Eye (tissue), 1 donor: ENCODE measurements around the gene MAGI1.
A peak's percentile ranks its signal among the peaks of the same experiment; 100 is the strongest.
"Not testable (repeated sequence)": the region's sequence is repeated elsewhere in the genome, so short reads cannot be mapped to it uniquely, and the experiment has no call there.

Source experiments
- DNase-seq: peaks from one replicate; pipeline ENCODE4 v3.0.0-alpha.2; 2015

Gene MAGI1

DNA sequence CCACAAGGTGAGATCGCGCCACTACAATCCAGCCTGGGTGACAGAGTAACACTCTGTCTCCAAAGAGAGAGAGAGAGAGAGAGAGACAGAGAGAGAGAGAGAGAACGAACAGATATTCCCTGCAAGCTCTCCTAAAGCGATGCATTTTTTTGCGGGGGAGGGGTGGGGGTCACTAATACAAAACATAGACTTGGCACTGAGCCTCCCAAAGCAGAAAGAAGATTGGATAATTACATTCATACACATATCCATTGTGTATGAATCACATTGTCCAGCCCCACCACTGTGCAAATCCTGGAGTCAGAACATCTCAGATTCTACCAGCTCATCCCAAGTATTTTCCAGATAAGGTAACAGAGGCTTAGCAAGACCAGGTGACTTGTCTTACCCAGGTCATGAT, 459.9 kb downstream of the MAGI1 start:
- peak; percentile 25 for DNase-seq

DNA sequence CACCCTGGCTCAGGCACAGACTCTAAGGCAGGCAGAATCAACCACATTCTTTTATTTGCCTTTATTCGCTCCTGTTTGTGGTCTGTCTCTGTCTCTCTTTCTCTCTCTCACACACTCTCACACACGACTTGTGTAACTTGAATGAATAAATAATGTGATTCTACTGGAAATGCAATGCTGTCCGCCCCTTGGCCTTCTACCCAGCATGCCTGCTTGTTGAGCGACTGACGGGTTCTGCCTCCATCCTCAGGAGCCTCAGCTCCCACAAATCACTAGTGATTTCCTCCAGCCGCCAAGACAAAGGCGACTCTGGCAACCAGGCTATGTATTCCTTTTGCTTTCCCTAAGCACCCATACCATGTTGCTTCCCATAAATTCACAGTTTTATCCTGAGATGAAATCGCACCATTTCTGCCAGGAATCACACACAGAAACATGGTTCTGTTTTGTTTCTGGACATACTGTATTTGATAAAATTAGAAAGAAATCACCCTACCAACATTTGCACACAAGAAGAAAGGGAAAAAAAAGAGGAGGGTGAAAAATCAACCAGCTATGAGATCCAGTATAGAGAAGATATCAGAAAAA, 460.8 kb downstream of the MAGI1 start:
- DNase-seq: peak; percentile 51

DNA sequence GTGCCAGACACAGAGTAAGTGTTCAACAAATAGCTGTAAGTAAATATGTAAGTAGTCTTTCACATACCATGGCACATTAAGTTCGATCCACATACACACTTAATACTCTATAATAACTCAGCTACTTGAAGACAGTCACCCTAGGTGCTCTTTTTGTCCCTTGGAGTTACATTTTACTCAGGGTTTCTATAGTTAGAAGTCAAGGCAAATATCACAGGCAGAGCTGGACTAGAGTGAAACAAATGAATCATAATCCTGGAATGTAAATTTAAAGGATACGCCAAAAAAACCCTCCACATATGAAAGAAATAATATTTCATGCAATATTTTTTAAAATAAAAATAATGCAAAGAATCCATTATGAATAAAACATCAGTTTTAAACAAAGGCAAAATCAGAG, 461.8 kb downstream of the MAGI1 start:
- peak; percentile 53 for DNase-seq

DNA sequence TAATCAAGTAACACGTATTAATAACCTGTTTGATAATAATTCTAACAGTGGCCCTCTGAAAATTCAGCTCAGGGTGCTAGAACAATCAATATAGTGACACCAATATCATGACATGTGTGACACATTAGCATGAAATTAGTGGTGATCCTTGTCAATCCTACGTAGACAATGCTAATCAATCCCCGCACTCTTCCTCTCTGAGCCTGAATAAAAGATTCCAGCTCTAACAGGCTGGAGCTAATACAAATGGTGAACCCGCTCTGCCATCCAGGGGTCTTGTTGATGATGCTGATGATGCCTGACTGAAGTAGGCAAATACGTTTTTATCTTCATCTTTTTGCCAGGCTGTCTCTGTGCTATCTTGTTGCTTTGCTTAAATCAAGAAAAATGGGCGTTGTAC, 462.5 kb downstream of the MAGI1 start:
- no peak for DNase-seq

DNA sequence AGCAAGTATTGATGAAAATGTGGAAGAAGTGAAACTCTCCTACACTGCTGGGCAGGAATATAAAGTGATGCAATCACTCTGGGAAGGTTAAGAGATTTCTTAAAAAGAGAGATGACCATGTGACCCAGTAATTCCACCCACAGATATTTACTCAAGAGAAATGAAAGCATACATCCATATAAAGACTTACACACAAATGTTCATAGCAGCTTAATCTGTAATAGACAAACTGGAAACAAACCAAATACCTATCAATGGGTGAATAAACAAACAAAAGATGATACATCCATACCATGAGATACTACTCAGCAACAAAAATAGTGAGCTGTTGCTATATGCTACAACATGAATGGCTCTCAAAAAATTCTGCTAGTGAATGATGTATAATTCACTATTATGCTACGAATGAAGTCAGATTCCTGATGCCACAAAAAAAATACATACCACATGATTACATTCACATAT, 463.3 kb downstream of the MAGI1 start:
- no peak for DNase-seq

DNA sequence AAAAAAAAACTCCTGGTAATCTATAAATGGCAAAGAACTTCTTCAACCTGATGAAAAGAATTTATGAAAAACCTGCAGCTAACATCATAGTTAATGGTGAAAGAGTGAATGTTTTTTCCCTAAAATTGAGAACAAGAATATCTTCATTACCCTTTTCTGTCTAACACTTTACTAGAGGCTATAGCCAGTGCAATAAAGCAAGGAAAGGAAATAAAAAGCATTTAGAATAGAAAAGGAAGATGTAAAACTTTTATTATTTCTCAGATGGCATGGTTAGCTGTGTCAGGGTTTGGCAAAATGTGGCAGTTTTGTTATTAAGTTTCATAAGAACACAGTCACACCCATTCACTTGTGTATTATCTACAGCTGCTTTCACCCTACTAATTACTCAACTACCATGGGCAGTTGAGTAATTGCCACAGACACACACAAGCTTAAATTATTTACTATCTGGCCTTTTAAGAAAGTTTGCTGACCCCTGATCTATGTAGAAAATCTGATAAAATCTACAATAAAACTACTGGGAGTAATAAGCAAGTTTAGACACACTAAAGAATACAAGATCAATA, 465.1 kb downstream of the MAGI1 start:
- no peak for DNase-seq

DNA sequence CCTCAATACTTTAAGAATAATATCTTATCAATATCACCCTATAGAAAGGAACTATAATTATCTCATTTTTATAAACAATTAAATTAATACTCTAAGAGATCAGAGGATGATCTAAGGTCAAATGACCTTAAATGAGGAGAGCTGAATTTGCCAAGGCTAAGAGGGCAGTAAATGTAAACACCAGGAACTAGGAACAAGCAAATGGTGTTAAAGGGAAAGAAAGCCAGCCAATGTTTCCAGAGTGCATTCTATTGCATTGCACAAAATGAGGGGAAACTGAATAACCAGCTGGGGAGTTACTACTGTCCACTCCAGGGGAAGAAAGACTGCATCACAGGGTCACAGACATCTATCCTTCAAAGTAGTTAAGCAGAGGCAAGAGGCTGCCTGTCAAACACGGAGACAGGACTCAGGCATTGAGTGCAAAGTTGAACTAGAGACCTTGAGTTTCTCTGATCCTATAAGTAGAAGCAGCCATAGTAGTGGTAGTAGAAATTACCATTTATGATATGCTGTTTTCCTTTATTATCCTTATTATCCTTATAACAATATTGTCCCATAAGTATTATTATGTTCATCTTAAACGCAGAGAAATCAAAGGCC, 466.4 kb downstream of the MAGI1 start:
- no peak for DNase-seq

DNA sequence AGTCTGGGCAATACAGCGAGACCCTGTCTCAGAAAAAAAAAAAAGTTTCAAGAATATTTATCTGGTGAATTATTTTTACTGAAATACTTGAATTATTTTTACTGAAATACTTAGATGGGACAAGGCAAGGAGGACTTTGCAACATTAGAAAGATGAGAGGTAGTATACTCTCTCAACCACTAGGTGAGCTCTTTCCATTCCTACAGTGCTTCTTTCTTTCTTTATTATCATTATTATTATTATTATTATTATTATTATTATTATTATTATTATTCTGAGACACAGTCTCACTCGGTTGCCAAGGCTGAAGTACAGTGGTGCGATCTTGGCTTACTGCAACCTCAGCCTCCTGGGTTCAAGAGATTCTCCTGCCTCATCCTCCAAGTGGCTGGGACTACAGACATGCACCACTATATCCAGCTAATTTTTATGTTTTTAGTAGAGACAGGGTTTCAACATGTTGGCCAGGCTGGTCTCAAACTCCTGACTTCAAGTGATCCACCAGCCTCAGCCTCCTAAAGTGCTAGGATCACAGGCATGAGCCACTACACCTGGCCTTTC, 468.8 kb downstream of the MAGI1 start:
- no peak for DNase-seq

DNA sequence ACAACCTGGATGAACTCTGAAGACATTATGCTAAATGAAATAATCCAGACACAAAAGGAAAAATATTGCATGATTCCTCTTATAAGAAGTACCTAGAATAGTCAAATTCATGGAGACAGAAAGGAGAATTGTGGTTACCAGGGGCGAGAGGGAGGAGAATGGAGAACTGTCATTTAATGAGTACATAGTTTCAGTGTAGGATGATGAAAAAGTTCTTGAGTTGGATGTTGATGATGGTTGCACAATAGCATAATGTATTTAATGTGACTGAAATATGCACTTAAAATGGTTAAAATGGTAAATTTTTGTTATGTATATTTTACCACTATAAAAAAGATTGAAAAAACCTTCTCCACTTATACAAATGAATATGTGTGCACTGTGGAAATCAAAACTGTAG, 469.6 kb downstream of the MAGI1 start:
- DNase-seq: no peak

DNA sequence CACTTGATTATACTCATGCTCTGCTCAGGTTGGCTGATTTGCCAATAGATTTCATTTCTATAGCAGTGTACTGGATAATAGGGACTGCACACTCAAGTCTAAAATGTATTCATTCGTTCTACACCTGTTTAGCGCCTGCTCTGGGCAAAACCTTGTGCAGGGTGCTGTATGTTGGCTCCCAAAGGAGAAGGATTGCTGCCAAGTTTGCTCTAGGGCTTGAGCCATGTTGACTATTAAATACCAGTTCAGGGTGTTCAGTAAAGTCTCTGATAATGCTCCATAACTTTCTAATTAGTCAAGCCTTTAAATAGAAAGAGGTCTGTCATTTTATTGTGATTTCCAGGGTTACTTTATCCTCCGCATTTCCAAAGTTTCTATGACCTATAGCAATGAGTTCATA, 470.2 kb downstream of the MAGI1 start:
- no peak for DNase-seq

DNA sequence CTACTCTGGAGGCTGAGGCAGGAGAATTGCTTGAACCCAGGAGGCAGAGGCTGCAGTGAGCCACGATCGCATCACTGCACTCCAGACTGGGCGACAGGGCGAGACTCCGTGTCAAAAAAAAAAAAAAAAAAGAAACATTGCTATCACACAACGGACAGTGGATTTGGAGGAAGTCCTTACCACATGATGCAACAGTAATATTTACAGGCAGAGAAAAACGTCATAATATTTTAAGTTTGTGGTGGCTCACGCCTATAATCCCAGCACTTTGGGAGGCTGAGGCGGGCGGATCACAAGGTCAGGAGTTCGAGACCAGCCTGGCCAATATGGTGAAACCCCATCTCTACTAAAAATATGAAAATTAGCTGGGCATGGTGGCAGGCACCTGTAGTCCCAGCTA, 473.0 kb downstream of the MAGI1 start:
- not testable (repeated sequence) for DNase-seq

DNA sequence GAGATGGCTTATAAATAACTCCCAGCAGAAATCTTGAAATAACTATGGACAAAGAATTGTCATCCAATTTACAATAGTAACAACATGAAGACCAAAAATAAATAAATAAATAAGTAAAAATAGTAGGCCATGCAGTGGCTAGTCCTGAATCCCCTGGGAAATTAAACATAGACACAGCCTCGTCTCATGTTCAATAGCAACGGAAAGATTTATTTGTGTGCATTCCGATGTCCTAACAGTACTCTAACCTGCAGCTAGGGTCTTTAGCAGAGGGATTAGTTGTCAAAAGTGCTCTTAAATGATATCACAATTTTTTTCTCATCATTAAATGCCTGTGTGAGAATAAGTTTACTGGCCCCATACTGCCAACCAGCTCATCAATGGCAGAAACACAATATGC, 474.2 kb downstream of the MAGI1 start:
- peak; percentile 22 for DNase-seq

DNA sequence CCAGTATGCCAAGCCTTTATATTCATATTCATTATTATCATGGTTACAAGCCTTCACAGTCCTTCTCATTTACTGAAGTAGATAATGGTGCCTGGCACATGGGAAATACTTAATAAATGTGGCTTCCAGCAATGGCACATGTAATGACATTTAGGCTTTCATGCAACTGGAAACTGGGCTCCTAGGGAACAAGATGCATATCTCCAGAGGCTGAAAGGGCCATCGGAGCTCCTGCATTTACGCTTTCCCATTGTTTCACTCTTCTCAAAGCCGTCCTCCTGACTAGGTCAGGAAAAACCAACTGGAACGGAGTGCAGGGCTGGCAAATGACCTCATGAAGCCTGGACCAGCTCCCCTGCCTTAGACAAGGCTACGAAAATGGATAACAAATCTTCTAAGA, 474.9 kb downstream of the MAGI1 start:
- DNase-seq: peak; percentile 31

DNA sequence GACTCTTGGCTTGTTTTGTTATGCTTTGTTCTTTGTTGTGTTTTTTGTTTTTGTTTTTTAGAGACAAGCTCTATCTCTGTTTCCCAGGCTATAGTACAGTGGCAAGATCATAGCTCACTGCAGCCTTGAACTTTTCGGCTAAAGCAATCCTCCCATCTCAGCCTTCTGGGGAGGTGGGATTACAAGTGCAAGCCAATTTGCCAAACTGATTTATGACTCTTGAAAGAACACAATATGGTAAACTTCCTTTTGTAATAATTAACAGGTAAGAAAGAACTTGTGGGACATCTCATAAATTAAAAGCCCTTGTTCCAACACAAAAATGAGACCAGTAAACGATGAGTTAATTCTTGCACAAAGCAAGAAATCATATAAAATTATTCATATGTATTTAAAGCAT, 476.3 kb downstream of the MAGI1 start:
- DNase-seq: no peak

DNA sequence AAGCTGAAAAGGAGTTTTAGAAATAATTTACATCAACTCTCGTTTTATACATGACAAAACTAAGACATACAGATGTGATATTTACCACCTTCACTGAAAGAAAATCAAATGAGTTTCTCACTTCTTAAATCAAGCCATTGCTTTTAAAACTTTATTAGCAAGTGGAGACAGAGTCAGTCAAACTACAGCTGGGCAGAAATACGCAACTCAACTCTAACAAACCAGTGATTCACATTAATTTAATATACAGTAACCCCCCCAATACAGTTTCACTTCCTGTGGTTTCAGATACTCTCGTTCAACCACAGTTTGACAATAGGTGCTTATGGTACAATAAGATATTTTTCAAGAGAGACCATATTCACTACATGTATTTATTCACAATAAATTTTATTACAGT, 477.1 kb downstream of the MAGI1 start:
- no peak for DNase-seq

DNA sequence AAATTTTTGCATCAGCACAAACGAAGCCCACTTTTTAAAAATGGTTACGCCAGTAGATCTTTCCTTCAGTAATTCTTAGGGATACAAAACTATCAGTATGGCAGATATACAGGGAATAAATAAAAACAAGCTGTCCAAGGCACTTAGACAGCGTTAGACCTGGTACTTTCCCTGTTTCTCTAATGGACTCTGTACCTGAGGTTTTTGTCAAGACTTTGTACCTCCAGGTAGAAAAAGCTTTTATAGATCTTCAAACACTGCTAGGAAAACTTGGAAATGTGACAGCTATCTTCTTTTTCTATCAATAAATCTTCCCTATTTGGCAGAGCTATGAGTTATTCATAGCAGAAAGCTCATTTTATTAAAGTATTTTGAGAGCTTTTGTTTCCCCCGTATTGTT, 477.8 kb downstream of the MAGI1 start:
- no peak for DNase-seq

DNA sequence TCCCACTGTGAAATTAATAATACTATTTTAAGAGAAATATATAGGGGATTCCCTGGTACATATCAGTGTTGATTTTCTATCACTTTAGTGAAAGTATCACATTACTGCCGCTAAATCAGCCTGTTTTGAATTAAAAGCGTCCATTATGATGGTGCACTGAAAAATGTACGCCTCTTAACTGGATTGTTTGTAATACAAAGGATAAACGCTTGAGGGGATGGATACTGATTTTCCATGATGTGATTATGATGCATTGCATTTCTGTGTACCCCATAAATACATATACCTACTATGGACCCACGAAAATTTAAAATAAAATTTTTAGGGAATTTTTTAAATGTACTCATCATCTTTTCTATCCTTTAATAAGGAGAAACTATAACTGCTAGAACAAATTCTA, 478.6 kb downstream of the MAGI1 start:
- peak; percentile 35 for DNase-seq

DNA sequence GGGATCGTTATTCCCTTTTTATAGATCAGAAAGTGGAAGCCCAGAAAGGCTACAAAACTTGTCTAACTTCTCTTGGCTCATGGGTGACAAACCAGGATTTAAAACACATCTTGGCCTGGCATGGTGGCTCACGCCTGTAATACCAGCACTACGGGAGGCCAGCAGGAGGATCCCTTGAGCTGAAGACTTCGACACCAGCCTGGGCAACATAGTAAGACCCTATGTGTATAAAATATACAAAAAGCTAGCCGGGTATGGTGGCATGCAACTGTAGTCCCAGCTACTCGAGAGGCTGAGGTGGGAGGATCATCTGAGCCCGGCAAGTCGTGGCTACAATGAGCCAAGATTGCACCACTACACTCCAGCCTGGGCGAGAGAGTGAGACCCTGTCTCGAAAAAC, 479.1 kb downstream of the MAGI1 start:
- no peak for DNase-seq

DNA sequence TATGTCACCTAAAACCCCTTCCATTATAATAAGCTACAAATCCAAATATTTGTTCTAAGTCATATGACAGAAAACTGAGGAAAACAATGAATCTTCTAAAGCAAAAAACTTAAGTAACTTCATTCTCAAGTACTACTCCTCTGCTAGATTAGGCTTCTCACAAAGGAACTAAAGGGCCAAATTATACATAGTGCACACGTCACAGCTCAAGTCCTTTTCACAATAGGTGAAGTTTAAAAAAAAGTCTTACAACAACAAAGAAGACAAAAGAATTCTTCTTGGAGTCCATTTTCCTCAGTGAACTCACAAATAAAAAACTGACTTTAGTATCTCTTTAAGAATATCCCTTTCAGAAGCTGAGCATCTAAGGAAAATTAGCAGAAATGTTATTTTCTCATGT, 479.9 kb downstream of the MAGI1 start:
- no peak for DNase-seq

DNA sequence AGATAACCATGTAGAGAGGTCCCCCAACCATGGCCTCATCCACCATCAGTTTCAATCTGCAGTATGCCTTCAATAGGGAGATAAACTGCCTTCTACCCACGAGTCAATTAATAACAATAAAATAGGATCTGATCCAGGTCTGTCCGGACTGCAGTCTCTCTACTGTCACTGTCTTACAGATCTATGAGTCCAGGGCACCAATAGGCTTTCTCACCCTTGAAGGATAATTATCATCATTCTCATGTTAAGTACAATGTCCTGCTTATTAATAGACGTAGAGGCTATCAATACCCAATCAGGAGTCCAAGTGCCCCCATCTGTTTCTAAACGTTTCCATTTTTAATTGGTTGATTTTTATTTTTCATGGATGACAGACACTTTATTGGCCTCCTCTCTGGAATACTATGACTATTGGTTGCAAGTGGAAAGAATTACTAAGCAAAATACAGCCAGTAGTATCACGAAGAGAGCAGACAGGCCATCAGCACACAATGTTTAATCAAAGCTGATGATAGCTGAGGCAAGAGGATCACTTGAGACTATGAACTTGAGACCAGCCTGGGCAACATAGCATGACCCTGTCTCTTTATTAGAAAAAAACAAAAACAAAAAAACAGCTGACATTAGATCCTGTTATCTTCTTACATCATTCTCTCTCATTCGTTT, 480.7 kb downstream of the MAGI1 start:
- no peak for DNase-seq

DNA sequence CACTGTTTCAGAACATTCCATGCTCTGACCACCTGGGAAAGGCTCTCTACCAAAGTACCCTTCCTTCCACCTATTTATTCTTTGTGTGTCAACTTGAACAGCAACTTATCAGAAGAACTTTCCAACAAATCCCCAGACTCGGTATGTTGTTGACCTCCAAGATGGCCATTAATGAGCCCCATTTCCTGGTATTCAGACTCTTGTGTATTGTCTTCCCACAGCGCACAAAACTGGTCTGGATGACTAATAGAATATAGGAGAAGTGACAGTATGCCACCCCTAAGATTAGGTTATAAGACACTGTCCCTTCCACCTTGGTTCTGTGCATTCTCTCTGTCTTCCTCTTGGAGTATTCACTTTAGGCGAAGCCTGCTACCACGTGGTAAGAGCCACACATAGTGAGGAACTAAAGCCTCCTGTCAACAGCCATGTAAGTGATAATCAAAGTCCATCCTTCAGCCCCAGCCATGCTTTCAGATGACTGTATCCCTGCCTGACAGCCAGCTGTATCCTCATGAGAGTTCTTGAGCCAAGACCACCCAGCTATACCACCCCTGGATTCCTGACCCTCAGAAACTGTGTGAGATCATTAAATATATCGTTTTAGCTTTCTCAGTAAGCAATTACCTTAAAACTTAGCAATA, 481.7 kb downstream of the MAGI1 start:
- DNase-seq: no peak

DNA sequence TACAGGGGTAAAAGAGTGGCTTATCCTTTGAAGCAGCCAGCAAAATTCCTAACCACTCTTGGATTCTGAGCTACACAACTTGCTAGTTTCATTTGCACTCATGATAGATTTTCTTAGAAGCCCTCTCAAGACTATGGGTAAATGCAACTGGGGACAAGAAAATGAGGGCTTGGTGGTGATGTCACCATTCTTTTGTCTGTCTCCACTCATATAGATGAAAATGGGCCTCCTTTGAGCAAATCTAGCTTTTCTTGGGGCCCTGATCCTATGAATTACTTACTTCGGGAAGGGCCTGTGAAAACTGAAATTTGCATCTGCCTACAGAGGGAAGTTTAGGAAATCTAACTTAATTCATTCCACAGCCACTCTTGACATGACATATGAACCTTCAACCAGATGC, 486.3 kb downstream of the MAGI1 start:
- DNase-seq: no peak

DNA sequence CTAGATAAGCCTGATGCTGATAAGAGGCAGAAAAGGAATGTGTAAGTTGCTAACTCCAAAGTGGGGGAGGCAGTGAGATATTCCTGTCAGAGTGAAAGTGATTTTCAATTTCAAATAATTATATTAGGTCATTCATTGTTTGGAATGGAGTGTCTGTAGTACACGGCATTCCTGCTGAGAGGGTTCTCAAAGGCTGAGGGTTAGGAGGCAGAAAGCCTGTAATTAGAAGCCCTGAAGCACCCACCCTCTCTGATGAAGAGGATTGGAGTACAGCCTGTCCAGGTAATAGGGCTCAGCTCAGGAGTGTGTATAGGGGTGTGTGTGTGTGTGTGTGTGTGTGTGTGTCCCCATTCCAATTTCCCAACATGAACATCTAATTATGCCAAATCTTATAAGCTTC, 486.8 kb downstream of the MAGI1 start:
- peak; percentile 66 for DNase-seq
